Measurements from ENCODE around the gene NACC2. TPM values are rescaled to one million over a fixed set of nuclear protein-coding genes. Genes with fewer than 3 reads are reported as not detected.

The NACC2 gene
- total RNA-seq, 1 experiment from 2014 or later = 22.0 TPM

DNA sequence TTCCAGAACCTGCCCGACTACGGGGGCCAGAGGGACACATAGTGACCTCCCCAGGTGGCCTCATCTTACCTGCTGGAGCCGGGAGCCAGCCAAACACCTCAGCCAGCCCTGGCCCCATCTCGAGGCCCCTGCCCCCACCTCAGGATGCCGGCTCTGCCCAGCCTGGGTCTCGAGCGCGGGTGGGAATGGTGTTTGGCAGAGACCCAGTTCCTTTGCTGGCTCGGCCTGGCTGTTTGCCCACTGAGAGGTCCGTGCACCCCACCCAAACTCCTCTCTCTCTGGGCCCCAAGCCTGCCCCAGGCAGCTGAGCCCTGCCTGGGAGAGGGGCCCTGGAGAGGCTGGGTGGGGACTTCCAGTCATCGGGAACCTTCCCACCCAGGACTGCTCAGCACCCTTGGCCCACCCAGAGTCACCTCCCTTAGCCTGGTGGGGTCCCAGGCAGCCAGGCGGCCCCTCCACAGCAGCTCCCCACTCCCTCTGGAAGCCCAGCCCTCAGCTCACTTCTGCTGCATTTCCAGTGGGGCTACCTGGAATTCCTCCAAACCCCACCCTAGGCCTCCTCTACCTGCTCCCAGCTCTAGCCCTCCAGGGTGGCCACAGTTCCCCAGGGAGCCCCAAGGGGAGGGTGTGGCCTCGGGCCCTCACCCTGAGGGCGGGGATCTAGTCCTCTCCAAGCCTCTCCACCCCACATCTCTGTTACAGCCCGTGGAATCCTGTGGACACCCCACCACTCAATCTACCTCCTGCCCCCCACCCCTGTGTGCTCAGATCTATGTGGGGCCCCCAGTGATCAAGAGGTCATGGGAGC lies 91.5 kb downstream of the NACC2 start:
- POLR2A ChIA-PET = no interaction called here
- intact Hi-C loops (cut with micrococcal nuclease; ENCODE audit: unreplicated experiment) = no loop called here

DNA sequence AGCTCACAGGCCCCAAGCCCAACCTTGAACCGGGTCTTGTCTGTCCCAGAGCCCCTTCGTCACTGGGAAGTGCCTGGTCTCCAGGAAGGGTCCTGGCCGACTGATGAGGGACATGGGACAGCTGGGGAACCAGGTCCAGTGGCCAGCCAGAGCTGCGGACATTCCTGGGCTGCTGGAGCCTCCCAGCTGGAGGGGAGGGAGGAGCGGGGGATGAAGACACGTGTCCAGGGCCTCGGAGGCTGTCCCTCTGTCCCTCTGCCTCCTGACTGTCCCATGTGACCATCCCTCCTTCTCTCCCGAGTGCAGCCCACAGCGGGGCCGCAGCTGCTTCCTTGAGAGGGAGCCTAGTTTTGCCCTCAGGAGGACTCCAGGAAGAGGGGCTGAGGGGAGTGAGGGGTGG lies 92.2 kb downstream of the NACC2 start:
- Mint-ChIP-seq H3K9me3 (ENCODE audit: unreplicated experiment) (no peaks in the 10 kb centered on the region), H3K36me3 (ENCODE audit: insufficient read depth, unreplicated experiment) (peaks cover 15% of the 10 kb centered on the region), H3K27ac (ENCODE audit: unreplicated experiment) (no peak overlapping the region), H3K27me3 (ENCODE audit: insufficient read depth, unreplicated experiment) (no peaks in the 10 kb centered on the region), H3K4me3 (ENCODE audit: unreplicated experiment) (no peak overlapping the region), H3K4me1 (ENCODE audit: low read depth, unreplicated experiment) (peaks cover 8% of the 10 kb centered on the region)
- ChIA-PET POLR2A (no interaction called here), CTCF (no interaction called here)
- intact Hi-C loops (cut with micrococcal nuclease; ENCODE audit: unreplicated experiment) = no loop called here
- H3K4me1 ChIP-seq = peaks cover under 1% of the 10 kb centered on the region; the same call in 1 of the 2 replicates
- no peak overlapping the region for H3K4me3 ChIP-seq (ENCODE audit: low read depth, low read length)
- no peak for DNase-seq
- TF ChIP-seq, protein P1, sequence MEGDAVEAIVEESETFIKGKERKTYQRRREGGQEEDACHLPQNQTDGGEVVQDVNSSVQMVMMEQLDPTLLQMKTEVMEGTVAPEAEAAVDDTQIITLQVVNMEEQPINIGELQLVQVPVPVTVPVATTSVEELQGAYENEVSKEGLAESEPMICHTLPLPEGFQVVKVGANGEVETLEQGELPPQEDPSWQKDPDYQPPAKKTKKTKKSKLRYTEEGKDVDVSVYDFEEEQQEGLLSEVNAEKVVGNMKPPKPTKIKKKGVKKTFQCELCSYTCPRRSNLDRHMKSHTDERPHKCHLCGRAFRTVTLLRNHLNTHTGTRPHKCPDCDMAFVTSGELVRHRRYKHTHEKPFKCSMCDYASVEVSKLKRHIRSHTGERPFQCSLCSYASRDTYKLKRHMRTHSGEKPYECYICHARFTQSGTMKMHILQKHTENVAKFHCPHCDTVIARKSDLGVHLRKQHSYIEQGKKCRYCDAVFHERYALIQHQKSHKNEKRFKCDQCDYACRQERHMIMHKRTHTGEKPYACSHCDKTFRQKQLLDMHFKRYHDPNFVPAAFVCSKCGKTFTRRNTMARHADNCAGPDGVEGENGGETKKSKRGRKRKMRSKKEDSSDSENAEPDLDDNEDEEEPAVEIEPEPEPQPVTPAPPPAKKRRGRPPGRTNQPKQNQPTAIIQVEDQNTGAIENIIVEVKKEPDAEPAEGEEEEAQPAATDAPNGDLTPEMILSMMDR (IDR thresholded peaks at IDR 0.05; ENCODE audit: insufficient read depth in 1 of 2, low read depth in 1 of 2, low read length in 1 of 2, severe bottlenecking in 1 of 2, unreplicated experiment in 1 of 2) = no peak
- no peaks in the 10 kb centered on the region for H3K36me3 ChIP-seq (ENCODE audit: control insufficient read depth, insufficient read depth, low read length)
- no TSS peak for BruUV-seq (replicated peaks)
- no peaks in the 10 kb centered on the region for H3K9me3 ChIP-seq
- H3K27me3 ChIP-seq (replicated peaks; ENCODE audit: control insufficient read depth, insufficient read depth, low read length) = no peaks in the 10 kb centered on the region

More for the DNA sequence above, 91.5 kb downstream of the NACC2 start:
- Histone ChIP-seq H3K4me3 (ENCODE audit: low read depth, low read length) (no peak overlapping the region), H3K27me3 (replicated peaks; ENCODE audit: control insufficient read depth, insufficient read depth, low read length) (no peaks in the 10 kb centered on the region), H3K4me1 (peaks cover 6% of the 10 kb centered on the region; the same call in 1 of the 2 replicates), H3K36me3 (ENCODE audit: control insufficient read depth, insufficient read depth, low read length) (no peaks in the 10 kb centered on the region), H3K9me3 (no peaks in the 10 kb centered on the region)
- H3K27ac Mint-ChIP-seq (ENCODE audit: unreplicated experiment) = no peak overlapping the region
- no peaks in the 10 kb centered on the region for H3K27me3 Mint-ChIP-seq (ENCODE audit: insufficient read depth, unreplicated experiment)
- TF ChIP-seq, protein P1 (IDR thresholded peaks at IDR 0.05; ENCODE audit: insufficient read depth in 1 of 2, low read depth in 1 of 2, low read length in 1 of 2, severe bottlenecking in 1 of 2, unreplicated experiment in 1 of 2) = no peak
- peaks cover 21% of the 10 kb centered on the region for H3K36me3 Mint-ChIP-seq (ENCODE audit: insufficient read depth, unreplicated experiment)
- peaks cover 15% of the 10 kb centered on the region for H3K4me1 Mint-ChIP-seq (ENCODE audit: low read depth, unreplicated experiment)
- CTCF ChIA-PET = no interaction called here
- no peaks in the 10 kb centered on the region for H3K9me3 Mint-ChIP-seq (ENCODE audit: unreplicated experiment)
- H3K4me3 Mint-ChIP-seq (ENCODE audit: unreplicated experiment) = no peak overlapping the region
- no TSS peak for BruUV-seq (replicated peaks)
- DNase-seq = no peak

GRCh38 chr9:136002215-136002614 lies 92.9 kb downstream of the NACC2 start:
- H3K27me3 ChIP-seq (replicated peaks; ENCODE audit: control insufficient read depth, insufficient read depth, low read length) = no peaks in the 10 kb centered on the region
- BruUV-seq (replicated peaks) = no TSS peak
- H3K4me3 ChIP-seq (ENCODE audit: low read depth, low read length) = no peak overlapping the region
- CTCF ChIA-PET = no interaction called here
- H3K4me3 Mint-ChIP-seq (ENCODE audit: unreplicated experiment) = no peak overlapping the region
- POLR2A ChIA-PET = no interaction called here
- H3K36me3 Mint-ChIP-seq (ENCODE audit: insufficient read depth, unreplicated experiment) = peaks cover 14% of the 10 kb centered on the region
- H3K36me3 ChIP-seq (ENCODE audit: control insufficient read depth, insufficient read depth, low read length) = no peaks in the 10 kb centered on the region
- intact Hi-C loops (cut with micrococcal nuclease; ENCODE audit: unreplicated experiment) = no loop called here
- H3K4me1 Mint-ChIP-seq (ENCODE audit: low read depth, unreplicated experiment) = peaks cover 1% of the 10 kb centered on the region
- H3K9me3 Mint-ChIP-seq (ENCODE audit: unreplicated experiment) = no peaks in the 10 kb centered on the region
- TF ChIP-seq, protein P1 (IDR thresholded peaks at IDR 0.05; ENCODE audit: insufficient read depth in 1 of 2, low read depth in 1 of 2, low read length in 1 of 2, severe bottlenecking in 1 of 2, unreplicated experiment in 1 of 2) = no peak
- no peaks in the 10 kb centered on the region for H3K27me3 Mint-ChIP-seq (ENCODE audit: insufficient read depth, unreplicated experiment)
- no peaks in the 10 kb centered on the region; the same call in 1 of the 2 replicates for H3K4me1 ChIP-seq
- no peak overlapping the region for H3K27ac Mint-ChIP-seq (ENCODE audit: unreplicated experiment)
- DNase-seq = no peak
- no peaks in the 10 kb centered on the region for H3K9me3 ChIP-seq

Data from Caco-2 (cell line).